ENCODE measurements around the gene C22orf42.
"Not testable (repeated sequence)": the region's sequence is repeated elsewhere in the genome, so short reads cannot be mapped to it uniquely, and the experiment has no call there.

The C22orf42 gene

GRCh38 chr22:32136881-32137280 is 22.2 kb downstream of the C22orf42 start:
- DNase-seq = not testable (repeated sequence)

DNA sequence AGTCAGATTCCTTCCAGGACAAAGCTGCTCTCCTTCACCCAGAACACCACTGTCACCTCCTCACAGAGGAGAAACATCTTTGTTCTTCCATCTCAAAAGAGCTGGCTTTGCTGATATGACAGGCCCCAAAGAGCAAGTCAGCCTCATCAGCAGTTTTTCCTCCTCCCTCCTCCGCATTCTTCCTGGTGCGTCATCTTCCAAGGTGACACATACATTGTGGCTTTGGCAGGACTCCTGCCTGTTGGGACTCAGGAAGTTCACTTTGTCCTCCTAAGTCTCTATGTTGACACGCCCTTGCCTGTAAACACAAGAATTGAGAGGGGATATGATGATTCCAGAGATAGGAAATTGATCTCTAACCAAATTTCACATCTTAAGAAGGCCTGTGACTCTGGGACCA is 23.1 kb downstream of the C22orf42 start:
- peak in 2 of 51 donors; percentile 7 to 19 for DNase-seq

GRCh38 chr22:32134796-32135195 is 24.3 kb downstream of the C22orf42 start:
- DNase-seq = not testable (repeated sequence)

GRCh38 chr22:32132783-32133182 is 26.3 kb downstream of the C22orf42 start:
- no peak for DNase-seq

DNA sequence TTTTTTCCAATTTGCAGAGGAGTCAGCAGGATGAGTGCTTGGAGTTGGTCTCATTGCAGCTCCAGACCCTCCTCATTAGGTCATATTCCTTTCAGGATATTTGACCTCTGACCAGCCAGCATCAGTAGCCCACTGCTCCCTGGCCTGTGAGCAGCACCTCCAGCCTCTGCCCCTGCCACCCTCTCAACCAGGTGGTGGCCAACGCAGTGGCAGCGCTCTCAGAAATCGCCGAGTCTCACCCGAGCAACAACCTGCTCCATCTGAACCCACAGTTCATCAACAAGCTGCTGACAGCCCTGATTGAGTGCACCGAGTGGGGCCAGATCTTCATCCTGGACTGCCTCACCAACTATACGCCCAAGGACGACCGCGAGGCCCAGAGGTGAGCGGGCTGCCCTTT is 27.0 kb downstream of the C22orf42 start:
- DNase-seq = no peak

- DNase-seq = peak in 1 of 51 donors; percentile 38
Observed at GRCh38 chr22:32130464-32130863, 28.6 kb downstream of the C22orf42 start.

DNA sequence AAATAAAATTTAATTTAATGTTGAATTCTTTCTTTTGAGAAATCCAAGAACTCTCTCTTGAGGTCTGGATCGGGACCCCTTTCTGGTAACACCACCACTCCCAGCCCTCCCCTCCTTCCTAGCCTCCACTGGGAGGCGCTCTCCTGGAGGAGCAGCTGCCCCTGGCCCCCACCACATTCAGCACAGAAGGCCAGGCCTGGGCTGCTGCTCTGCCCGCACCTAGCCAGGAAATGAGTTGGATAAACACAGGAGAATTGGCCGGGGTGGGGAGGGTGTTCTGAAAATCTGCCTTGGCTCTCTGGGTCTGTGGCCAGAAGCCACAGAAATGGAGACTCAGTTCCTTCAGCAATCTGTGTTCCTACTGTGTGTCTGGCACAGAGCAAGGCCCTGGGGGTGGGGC is 31.2 kb downstream of the C22orf42 start:
- DNase-seq = no peak

DNA sequence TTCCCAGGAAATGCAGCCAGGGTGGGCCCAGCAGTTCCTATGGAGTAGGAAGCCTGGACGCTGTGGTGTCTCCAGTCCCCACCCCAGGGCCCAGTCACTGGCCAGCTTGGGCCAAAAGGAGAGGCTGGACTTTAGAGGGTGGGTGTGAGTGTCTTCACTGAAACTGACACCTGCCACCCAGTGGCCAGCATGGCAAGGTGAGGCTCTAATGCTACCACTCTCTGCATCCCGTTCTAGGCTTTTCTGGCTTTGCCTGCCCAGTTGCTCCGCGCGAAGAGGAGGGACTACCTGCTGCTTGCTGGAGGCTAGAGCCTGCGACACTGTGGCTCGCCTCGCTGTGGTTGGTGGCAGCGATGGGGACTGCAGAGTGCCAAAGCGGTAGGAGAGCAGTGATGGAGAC is 35.4 kb downstream of the C22orf42 start:
- DNase-seq = no peak

DNA sequence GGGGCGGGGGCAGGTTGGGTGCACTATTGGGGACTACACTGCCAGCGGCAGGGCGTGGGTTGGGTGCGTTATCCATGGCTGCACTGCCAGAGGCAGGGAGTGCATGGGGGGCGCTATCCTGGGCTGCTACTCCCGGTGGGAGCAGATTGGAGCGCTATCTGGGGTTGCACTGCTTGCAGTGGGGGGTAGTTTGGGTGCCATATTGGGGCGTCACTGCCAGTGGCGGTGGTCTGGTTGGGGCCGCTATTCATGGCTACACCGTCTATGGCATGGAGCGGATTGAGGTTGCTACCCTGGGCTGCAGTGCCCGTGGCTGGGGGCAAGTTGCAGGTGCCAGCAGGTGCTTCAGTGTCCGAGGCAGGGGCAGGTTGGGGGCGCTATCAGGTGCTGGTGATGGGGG is 36.2 kb downstream of the C22orf42 start:
- no peak for DNase-seq

GRCh38 chr22:32120603-32121002 is 38.5 kb downstream of the C22orf42 start:
- no peak for DNase-seq

GRCh38 chr22:32119568-32120235 is 39.4 kb downstream of the C22orf42 start:
- DNase-seq = no peak

GRCh38 chr22:32112380-32112779 is 46.7 kb downstream of the C22orf42 start:
- DNase-seq = no peak

DNA sequence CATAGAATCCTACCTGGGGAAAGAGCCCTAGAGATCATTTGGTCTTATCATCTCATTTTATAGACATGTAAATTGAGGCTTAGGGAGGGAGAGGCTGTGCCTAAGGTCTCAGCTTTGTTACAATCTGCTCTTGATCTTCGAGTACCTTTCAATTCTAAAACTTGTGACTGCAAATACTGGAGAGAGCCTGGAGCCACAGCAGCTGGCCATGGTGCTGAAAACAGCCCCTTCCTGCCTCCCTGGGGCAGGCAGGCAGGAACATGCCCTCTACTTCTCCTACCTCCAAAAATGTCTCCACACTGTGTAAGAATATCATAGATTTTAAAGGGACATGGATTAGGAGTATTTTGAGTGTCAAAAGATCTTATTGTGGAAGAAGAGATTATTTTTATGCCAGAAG is 52.2 kb downstream of the C22orf42 start:
- no peak for DNase-seq

DNA sequence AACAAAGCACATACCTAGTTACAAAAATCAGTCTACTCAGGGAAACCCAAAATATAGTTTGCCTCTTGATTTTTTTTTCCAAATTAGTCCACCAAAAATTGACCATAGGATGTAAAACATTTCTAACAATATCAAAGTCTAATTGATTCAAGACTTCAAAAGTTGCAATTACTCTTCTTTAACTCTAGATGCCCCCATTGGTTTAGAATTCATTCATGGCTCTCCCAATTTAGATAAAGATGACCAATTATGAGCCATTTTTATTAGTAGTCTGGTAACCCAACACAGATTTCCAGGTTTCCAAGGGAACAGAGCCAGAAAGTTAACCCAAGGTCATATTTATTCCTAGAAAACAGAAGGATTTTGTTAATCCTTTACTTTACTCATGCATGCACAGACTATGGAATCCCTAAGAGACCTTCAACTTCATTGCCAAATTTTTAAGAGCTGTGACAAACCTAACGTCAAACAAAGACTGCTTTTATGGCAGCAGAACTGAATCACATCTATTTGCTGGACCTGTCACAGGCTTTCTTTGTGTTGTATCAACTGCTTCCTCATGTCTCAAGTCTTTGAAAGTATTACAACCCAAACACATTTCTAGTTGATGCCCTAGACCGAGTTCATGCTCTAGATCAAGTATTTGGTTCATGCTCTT is 55.3 kb downstream of the C22orf42 start:
- peak in 1 of 51 donors; percentile 43 for DNase-seq

GRCh38 chr22:32100711-32101110 is 58.4 kb downstream of the C22orf42 start:
- no peak for DNase-seq

All from hypothalamus (tissue), 51 donors.